GM12878 (cell line): Measurements from ENCODE around the gene HS3ST3B1. TPM values are rescaled to one million over a fixed set of nuclear protein-coding genes. Genes with fewer than 3 reads are reported as not detected.

Experiments used
- ATAC-seq: fragments of 200-7000 bp; cut with Tn5 transposase; 3 replicates; pipeline ENCODE4 v1.9.1; 2020; ENCODE audit warnings: mild to moderate bottlenecking, moderate library complexity
- BruUV-seq: library from RNA; stranded (reverse); fragments of 400-500 nt; replicated peaks from 2 replicates; lab custom pipeline; 2021; lab: Mats Ljungman, UMichigan
- CTCF ChIA-PET: fragments of 300-600 bp; sonication (Branson Sonifier 250); formaldehyde crosslinking; extraction: SDS; loops from one replicate; lab custom pipeline; 2021; ENCODE audit warnings: inconsistent platforms; lab: Yijun Ruan, JAX
- POLR2A ChIA-PET: fragments of 350-600 bp; formaldehyde crosslinking; extraction: SDS; loops from one replicate; lab custom pipeline; 2021; ENCODE audit warnings: inconsistent platforms; lab: Charles Lee
- RAD21 ChIA-PET: fragments of 300-600 bp; sonication (Branson Sonifier 250); formaldehyde crosslinking; loops from one replicate; lab custom pipeline; 2023; ENCODE audit warnings: antibody characterized with exemption; ENCODE audit not compliant: unreplicated experiment; lab: Charles Lee
- SMC1A ChIA-PET: fragments of 300-600 bp; sonication (Branson Sonifier 250); formaldehyde crosslinking; loops from one replicate; lab custom pipeline; 2023; ENCODE audit not compliant: unreplicated experiment, uncharacterized antibody; lab: Charles Lee
- DNase-seq: peaks from one replicate; pipeline ENCODE4 v3.0.0-alpha.2; 2011; ENCODE audit warnings: low read depth, low spot score
- FAIRE-seq: peaks from 3 replicates; lab custom pipeline; 2011; peaks lifted over from hg19 to GRCh38; lab: Jason Lieb, UNC
- H2AFZ ChIP-seq: 2 replicates; pipeline ENCODE4 v1.6.0; 2011; ENCODE audit warnings: low read depth, low read length, control low read depth; ENCODE audit not compliant: control insufficient read depth
- H3K27ac ChIP-seq: 2 replicates; pipeline ENCODE4 v1.5.1; 2011; ENCODE audit warnings: control low read depth; ENCODE audit not compliant: control insufficient read depth, insufficient read depth
- H3K27me3 ChIP-seq, 2 experiments: replicated peaks in 1 of 2; 2 replicates each; pipeline versions ENCODE4 v1.6.0 to v1.6.1; 2011; ENCODE audit warnings: low read length in 1 of 2; ENCODE audit not compliant: control insufficient read depth in 2 of 2, insufficient read depth in 2 of 2
- H3K36me3 ChIP-seq, 2 experiments: 2 replicates each; pipeline ENCODE4 v1.5.1; 2011; ENCODE audit warnings: low read length in 1 of 2; ENCODE audit not compliant: control insufficient read depth in 2 of 2, insufficient read depth in 2 of 2
- H3K4me1 ChIP-seq: 2 replicates; pipeline ENCODE4 v1.6.1; 2011; ENCODE audit warnings: mild to moderate bottlenecking, low read length, moderate library complexity, mixed read lengths; ENCODE audit not compliant: control insufficient read depth, insufficient read depth
- H3K4me2 ChIP-seq: 2 replicates; pipeline ENCODE4 v1.6.0; 2011; ENCODE audit warnings: control low read depth; ENCODE audit not compliant: control insufficient read depth, insufficient read depth
- H3K4me3 ChIP-seq: fragments of 200-600 bp; sonication (generic); 2 replicates; pipeline ENCODE4 v1.5.1; 2016
- H3K79me2 ChIP-seq: 2 replicates; pipeline ENCODE4 v1.6.0; 2011; ENCODE audit warnings: low read length; ENCODE audit not compliant: control insufficient read depth, insufficient read depth
- H3K9ac ChIP-seq: 2 replicates; pipeline ENCODE4 v1.8.0; 2011; ENCODE audit warnings: low read length, control low read depth, mixed read lengths; ENCODE audit not compliant: control insufficient read depth, insufficient read depth
- H3K9me3 ChIP-seq: replicated peaks from 3 replicates; pipeline ENCODE4 v1.5.1; 2011; ENCODE audit warnings: mild to moderate bottlenecking, low read length; ENCODE audit not compliant: control insufficient read depth, insufficient read depth
- H4K20me1 ChIP-seq: 2 replicates; pipeline ENCODE4 v1.6.0; 2011; ENCODE audit not compliant: control insufficient read depth, insufficient read depth
- BCL3 ChIP-seq: IDR thresholded peaks from 2 replicates; pipeline ENCODE4 v1.6.1; 2011; ENCODE audit warnings: borderline replicate concordance, low read depth, mild to moderate bottlenecking, moderate library complexity, low read length; ENCODE audit not compliant: insufficient read depth, poor library complexity, severe bottlenecking
- BRCA1 ChIP-seq: IDR thresholded peaks from 2 replicates; pipeline ENCODE4 v1.6.1; 2011; ENCODE audit warnings: low read depth, low read length, improper control_type of control experiment
- E2F8 ChIP-seq: fragments of 450-650 bp; IDR thresholded peaks from 2 replicates; pipeline ENCODE4 v1.6.1; 2018; ENCODE audit warnings: mild to moderate bottlenecking, low read depth, moderate library complexity; ENCODE audit not compliant: partially characterized antibody
- MLLT1 ChIP-seq: fragments of 450-650 bp; IDR thresholded peaks from 2 replicates; pipeline ENCODE4 v1.6.1; 2016; ENCODE audit warnings: mild to moderate bottlenecking
- MTA3 ChIP-seq: IDR thresholded peaks from 2 replicates; pipeline ENCODE4 v1.6.1; 2012; ENCODE audit warnings: low read length, inconsistent platforms, borderline replicate concordance
- POU2F2 ChIP-seq: IDR thresholded peaks from 3 replicates; pipeline ENCODE4 v1.6.1; 2011; ENCODE audit warnings: low read depth, mild to moderate bottlenecking, low read length, borderline replicate concordance
- RB1 ChIP-seq: fragments of 450-650 bp; formaldehyde crosslinking; IDR thresholded peaks from 2 replicates; pipeline ENCODE4 v1.6.1; 2017; ENCODE audit warnings: mild to moderate bottlenecking, borderline replicate concordance
- SP1 ChIP-seq: IDR thresholded peaks from one replicate; pipeline ENCODE4 v1.6.1; 2011; ENCODE audit warnings: low read depth, low read length
- TARDBP ChIP-seq: IDR thresholded peaks from 2 replicates; pipeline ENCODE4 v1.6.1; 2016; ENCODE audit warnings: borderline replicate concordance
- ZBED1 ChIP-seq: IDR thresholded peaks from 2 replicates; pipeline ENCODE4 v1.6.1; 2016; ENCODE audit warnings: borderline replicate concordance
- WGBS: methylation state at CpG from one replicate; pipeline ENCODE4 v1.1.6; 2016; ENCODE audit warnings: low lambda C conversion rate; ENCODE audit not compliant: insufficient replicate concordance, insufficient coverage; ENCODE audit errors: missing lambda C conversion rate; 5-methylcytosine and 5-hydroxymethylcytosine counted together
- in situ Hi-C: fragments of 300-500 bp; cut with MboI; formaldehyde crosslinking; loops from 9 replicates; pipeline ENCODE4 v1.14.3; 2018; ENCODE audit warnings: mixed read lengths
- intact Hi-C: fragments of 100-400 bp; cut with micrococcal nuclease; formaldehyde crosslinking; loops from one replicate; pipeline ENCODE4 v1.14.2; 2022; ENCODE audit not compliant: unreplicated experiment
- polyA plus RNA-seq, 11 experiments: library from polyadenylated mRNA; depleted of rRNA in 4 of 11; unstranded in 6 of 11; stranded (reverse) in 5 of 11; fragments of >200 nt; fragmentation: Nextera tagmentation in 4 of 11; fragmentation: Illumina TruSeq in 1 of 11; extraction: Ambion mirVana in 4 of 11; extraction: Trizol in 1 of 11; gene quantifications; 1 replicate in 1 of 11; 2 replicates in 10 of 11; pipeline versions ENCODE4 v1.2.1 to v1.2.3, GENCODE V29; 2011 to 2016; ENCODE audit warnings: inconsistent platforms in 2 of 11, missing spikeins in 2 of 11, low read depth in 1 of 11
- total RNA-seq, 4 experiments: library from RNA; depleted of rRNA in 3 of 4; stranded (reverse); fragments of >200 nt in 3 of 4; fragmentation: Illumina TruSeq in 1 of 4; extraction: Trizol in 1 of 4; gene quantifications; 2 replicates each; pipeline versions ENCODE4 v1.2.1 to v1.2.3, GENCODE V29; 2013 to 2021

The HS3ST3B1 gene
- total and polyA plus RNA-seq, 10 of the 15 experiments (the other 5 are each of a cell fraction or from before 2014, with no cell fraction given), result 0.03 to 0.14 (median 0.06) TPM; not detected in 3

GRCh38 chr17:14372905-14373613 is 72.2 kb downstream of the HS3ST3B1 start (continued):
- TF ChIP-seq E2F8 (no peak), ZBED1 (no peak), BRCA1 (no peak)

GRCh38 chr17:14373614-14374259 is 72.9 kb downstream of the HS3ST3B1 start:
- Histone ChIP-seq H3K36me3 (no peaks in the 10 kb centered on the region), H3K4me1 (no peaks in the 10 kb centered on the region), H3K4me3 (no peak overlapping the region), H3K27me3 (no peaks in the 10 kb centered on the region), H3K4me2 (no peak overlapping the region), H3K9ac (no peak overlapping the region), H2AFZ (no peak overlapping the region), H3K9me3 (no peaks in the 10 kb centered on the region), H3K79me2 (no peaks in the 10 kb centered on the region), H3K27ac (no peak overlapping the region), H4K20me1 (no peaks in the 10 kb centered on the region)
- POLR2A ChIA-PET, result no interaction called here
- BruUV-seq, result no TSS peak
- TF ChIP-seq SP1 (no peak), BCL3 (no peak), TARDBP (no peak), MLLT1 (no peak), POU2F2 (no peak), RB1 (no peak), MTA3 (no peak)
- RAD21 ChIA-PET, result no interaction called here
- no peak for FAIRE-seq
- CTCF ChIA-PET, result interaction anchor here (0.6 kb wide), 1 partner anchor 93 kb away, joined by 3 read pairs; no protein-coding TSS in a partner anchor
- DNase-seq, result no peak
- in situ Hi-C loops (no loop called here), intact Hi-C loops (no loop called here)
- SMC1A ChIA-PET, result no interaction called here
- 24% methylated on average over 8 of the region's 8 CpGs for WGBS
- ATAC-seq, result no peak
